GM23248 (cell line): ENCODE data around the gene PXDN. TPM values are rescaled to one million over a fixed set of nuclear protein-coding genes. Genes with fewer than 3 reads are reported as not detected.

Experiments used
- DNase-seq: peaks from one replicate; pipeline ENCODE4 v3.0.0-alpha.2; 2015
- H2AFZ ChIP-seq: fragments of 200-600 bp; sonication (generic); 2 replicates; pipeline ENCODE4 v1.6.1; 2016; ENCODE audit warnings: antibody characterized with exemption
- H3F3A ChIP-seq: fragments of 200-600 bp; sonication (generic); 2 replicates; pipeline ENCODE4 v1.6.1; 2016; ENCODE audit warnings: mild to moderate bottlenecking, antibody characterized with exemption, mixed run types; ENCODE audit not compliant: insufficient read depth
- H3K27ac ChIP-seq: fragments of 200-600 bp; sonication (generic); 2 replicates; pipeline ENCODE4 v1.5.1; 2016; ENCODE audit warnings: mild to moderate bottlenecking
- H3K27me3 ChIP-seq: fragments of 200-600 bp; sonication (generic); replicated peaks from 2 replicates; pipeline ENCODE4 v1.6.1; 2016; ENCODE audit warnings: mild to moderate bottlenecking; ENCODE audit not compliant: insufficient read depth
- H3K36me3 ChIP-seq: fragments of 200-600 bp; sonication (generic); 2 replicates; pipeline ENCODE4 v1.6.1; 2016; ENCODE audit warnings: low read depth, mild to moderate bottlenecking
- H3K4me1 ChIP-seq: fragments of 200-600 bp; sonication (generic); 2 replicates; pipeline ENCODE4 v1.6.1; 2016; ENCODE audit warnings: mild to moderate bottlenecking; ENCODE audit not compliant: insufficient read depth
- H3K4me2 ChIP-seq: fragments of 200-600 bp; sonication (generic); one replicate; pipeline ENCODE4 v1.6.1; 2016; ENCODE audit warnings: mild to moderate bottlenecking; ENCODE audit not compliant: unreplicated experiment
- H3K4me3 ChIP-seq: fragments of 200-600 bp; sonication (generic); 2 replicates; pipeline ENCODE4 v1.5.1; 2016; ENCODE audit warnings: mild to moderate bottlenecking
- H3K79me2 ChIP-seq: fragments of 200-600 bp; sonication (generic); 2 replicates; pipeline ENCODE4 v1.6.1; 2016; ENCODE audit warnings: mild to moderate bottlenecking; ENCODE audit not compliant: insufficient read depth
- H3K9ac ChIP-seq: fragments of 200-600 bp; sonication (generic); 2 replicates; pipeline ENCODE4 v1.6.1; 2016; ENCODE audit warnings: mild to moderate bottlenecking
- H3K9me2 ChIP-seq: fragments of 200-600 bp; sonication (generic); 2 replicates; pipeline ENCODE4 v1.6.1; 2016; ENCODE audit warnings: mixed run types, mild to moderate bottlenecking, moderate library complexity; ENCODE audit not compliant: insufficient read depth
- H3K9me3 ChIP-seq: fragments of 200-600 bp; sonication (generic); one replicate; pipeline ENCODE4 v1.6.1; 2017; ENCODE audit warnings: low read depth
- H4K20me1 ChIP-seq: fragments of 200-600 bp; sonication (generic); 2 replicates; pipeline ENCODE4 v1.6.0; 2016; ENCODE audit not compliant: insufficient read depth
- EZH2 ChIP-seq: fragments of 200-600 bp; sonication (generic); IDR thresholded peaks from 2 replicates; pipeline ENCODE4 v1.6.1; 2018; ENCODE audit warnings: antibody characterized with exemption, mild to moderate bottlenecking; ENCODE audit not compliant: insufficient read depth, poor library complexity, severe bottlenecking
- EZH2phosphoT487 ChIP-seq: fragments of 200-600 bp; sonication (generic); IDR thresholded peaks from 2 replicates; pipeline ENCODE4 v1.6.1; 2018; ENCODE audit warnings: antibody characterized with exemption, moderate library complexity, mild to moderate bottlenecking, low read depth; ENCODE audit not compliant: insufficient read depth
- WGBS, 2 experiments: methylation state at CpG; one replicate each; pipeline ENCODE4 v1.1.6; 2015 to 2017; ENCODE audit warnings: low lambda C conversion rate in 2 of 2, low coverage in 1 of 2; ENCODE audit errors: missing lambda C conversion rate in 2 of 2; 5-methylcytosine and 5-hydroxymethylcytosine counted together
- in situ Hi-C: fragments of 300-500 bp; cut with MboI; formaldehyde crosslinking; loops from 2 replicates; pipeline ENCODE4 v1.15.0; 2020
- polyA plus RNA-seq: library from polyadenylated mRNA; unstranded; fragments of >200 nt; fragmentation: Nextera tagmentation; extraction: Ambion mirVana; gene quantifications from 2 replicates; pipeline ENCODE4 v1.2.1, GENCODE V29; 2016
- total RNA-seq: library from RNA; depleted of rRNA; stranded (reverse); fragments of >200 nt; shearing (Covaris generic); gene quantifications from 2 replicates; pipeline ENCODE4 v1.2.3, GENCODE V29; 2014; rRNA removed

PXDN gene
- total RNA-seq (263 and 291 TPM in 2 replicates), polyA plus RNA-seq (222 and 235 TPM in 2 replicates)

GRCh38 chr2:1744446-1745170 lies at the start of gene PXDN:
PXDN (minus strand) TSS chr2:1744515; CDS start chr2:1744455, 60 bp downstream.
- peak; percentile 86 for DNase-seq
- H3K9me3 ChIP-seq = no peaks in the 10 kb centered on the region
- 1 to 2% methylated on average over 44 to 58 of the region's 71 CpGs for WGBS, 2 experiments
- no peaks in the 10 kb centered on the region for H3K4me1 ChIP-seq
- H3K4me2 ChIP-seq = peak within 1 kb of the TSS; percentile 82
- no peaks in the 10 kb centered on the region for H3K36me3 ChIP-seq
- H3K9ac ChIP-seq = peak within 1 kb of the TSS; percentile 97
- no peaks in the 10 kb centered on the region for H3K9me2 ChIP-seq
- H3K27ac ChIP-seq = peak within 1 kb of the TSS; percentile 98
- H3K79me2 ChIP-seq = peaks cover 31% of the 10 kb centered on the region
- H2AFZ ChIP-seq = peak within 1 kb of the TSS; percentile 66
- peak within 1 kb of the TSS; percentile 95 for H3K4me3 ChIP-seq
- in situ Hi-C loops = no loop called here
- peaks cover 10% of the 10 kb centered on the region for H3F3A ChIP-seq
- TF ChIP-seq EZH2 = no peak
- no peak for TF ChIP-seq EZH2phosphoT487
- no peaks in the 10 kb centered on the region for H3K27me3 ChIP-seq
- no peaks in the 10 kb centered on the region for H4K20me1 ChIP-seq

GRCh38 chr2:1793868-1794445 lies 49.6 kb upstream of the PXDN start:
- no peaks in the 10 kb centered on the region for H3K9me2 ChIP-seq
- in situ Hi-C loops = no loop called here
- no peaks in the 10 kb centered on the region for H3K79me2 ChIP-seq
- H3K9me3 ChIP-seq = no peaks in the 10 kb centered on the region
- H2AFZ ChIP-seq = no peak overlapping the region
- H3K36me3 ChIP-seq = no peaks in the 10 kb centered on the region
- H3K4me2 ChIP-seq = no peak overlapping the region
- H4K20me1 ChIP-seq = no peaks in the 10 kb centered on the region
- H3K9ac ChIP-seq = no peak overlapping the region
- peaks cover 20% of the 10 kb centered on the region; the same call in 1 of the 2 replicates for H3K4me1 ChIP-seq
- no peak for DNase-seq
- WGBS, 2 experiments = 92 to 93% methylated on average over 18 of the region's 18 CpGs
- H3K27ac ChIP-seq = no peak overlapping the region
- H3K27me3 ChIP-seq = no peaks in the 10 kb centered on the region
- no peak overlapping the region for H3K4me3 ChIP-seq
- no peak for TF ChIP-seq EZH2
- no peak for TF ChIP-seq EZH2phosphoT487
- peaks cover 11% of the 10 kb centered on the region; the same call in 1 of the 2 replicates for H3F3A ChIP-seq

GRCh38 chr2:1793001-1793867 lies 48.9 kb upstream of the PXDN start:
- H3K9ac ChIP-seq = no peak overlapping the region
- DNase-seq = no peak
- H3K9me3 ChIP-seq = no peaks in the 10 kb centered on the region
- peaks cover 11% of the 10 kb centered on the region; the same call in 1 of the 2 replicates for H3F3A ChIP-seq
- no peaks in the 10 kb centered on the region for H3K9me2 ChIP-seq
- TF ChIP-seq EZH2phosphoT487 (no peak), EZH2 (no peak)
- no peak overlapping the region for H3K27ac ChIP-seq
- H4K20me1 ChIP-seq = no peaks in the 10 kb centered on the region
- H3K4me2 ChIP-seq = no peak overlapping the region
- no peaks in the 10 kb centered on the region for H3K36me3 ChIP-seq
- H2AFZ ChIP-seq = no peak overlapping the region
- no peaks in the 10 kb centered on the region for H3K27me3 ChIP-seq
- whole genome bisulfite sequencing, 2 experiments = 92 to 93% methylated on average over 22 to 23 of the region's 23 CpGs
- no peaks in the 10 kb centered on the region for H3K79me2 ChIP-seq
- H3K4me3 ChIP-seq = no peak overlapping the region
- peaks cover 20% of the 10 kb centered on the region; the same call in 1 of the 2 replicates for H3K4me1 ChIP-seq
- in situ Hi-C loops = no loop called here
